MCF 10A (cell line): Measurements from ENCODE around the gene CCT2. TPM values are rescaled to one million over a fixed set of nuclear protein-coding genes. Genes with fewer than 3 reads are reported as not detected.

Experiments used
- BruUV-seq: library from RNA; stranded (reverse); fragments of 400-500 nt; replicated peaks from 2 replicates; lab custom pipeline; 2021; lab: Mats Ljungman, UMichigan
- CTCF ChIA-PET: fragments of 300-600 bp; sonication (Branson Sonifier 250); formaldehyde crosslinking; extraction: SDS; loops from one replicate; lab custom pipeline; 2021; ENCODE audit warnings: antibody characterized with exemption, inconsistent platforms; lab: Yijun Ruan, JAX
- POLR2A ChIA-PET: fragments of 300-600, 350-650 bp; sonication (Branson Sonifier 250); formaldehyde crosslinking; extraction: SDS; loops from one replicate; lab custom pipeline; 2020; ENCODE audit warnings: antibody characterized with exemption, inconsistent platforms; lab: Yijun Ruan, JAX
- DNase-seq: peaks from one replicate; pipeline ENCODE4 v3.0.0-alpha.2; 2018; ENCODE audit not compliant: unreplicated experiment
- H3K27ac Mint-ChIP-seq: one replicate; pipeline ENCODE4 v1.8.0; 2022; ENCODE audit warnings: mild to moderate bottlenecking, low read depth, mixed read lengths; ENCODE audit not compliant: unreplicated experiment
- H3K27me3 Mint-ChIP-seq: one replicate; pipeline ENCODE4 v1.8.0; 2022; ENCODE audit warnings: mixed read lengths; ENCODE audit not compliant: insufficient read depth, unreplicated experiment
- H3K36me3 Mint-ChIP-seq: one replicate; pipeline ENCODE4 v1.8.0; 2022; ENCODE audit warnings: mild to moderate bottlenecking, moderate library complexity, mixed read lengths; ENCODE audit not compliant: insufficient read depth, unreplicated experiment
- H3K4me1 Mint-ChIP-seq: one replicate; pipeline ENCODE4 v1.8.0; 2022; ENCODE audit warnings: mixed read lengths; ENCODE audit not compliant: insufficient read depth, unreplicated experiment
- H3K4me3 Mint-ChIP-seq: one replicate; pipeline ENCODE4 v1.8.0; 2022; ENCODE audit warnings: mild to moderate bottlenecking, moderate library complexity, mixed read lengths; ENCODE audit not compliant: unreplicated experiment
- H3K9me3 Mint-ChIP-seq: one replicate; pipeline ENCODE4 v1.8.0; 2022; ENCODE audit warnings: mixed read lengths; ENCODE audit not compliant: unreplicated experiment
- intact Hi-C: fragments of 100-400 bp; cut with micrococcal nuclease; formaldehyde crosslinking; loops from 2 replicates; pipeline ENCODE4 v1.14.1; 2022
- total RNA-seq: library from RNA; stranded (reverse); gene quantifications from 2 replicates; pipeline ENCODE4 v1.2.3, GENCODE V29; 2022
- TF ChIP-seq, protein P1 (sequence below): fragments of 200-600 bp; IDR thresholded peaks from one replicate; pipeline ENCODE4 v1.8.0; 2022; ENCODE audit warnings: antibody characterized with exemption, mild to moderate bottlenecking; ENCODE audit not compliant: unreplicated experiment

Gene CCT2
- total RNA-seq, 1 experiment from 2014 or later, result 212 TPM

DNA sequence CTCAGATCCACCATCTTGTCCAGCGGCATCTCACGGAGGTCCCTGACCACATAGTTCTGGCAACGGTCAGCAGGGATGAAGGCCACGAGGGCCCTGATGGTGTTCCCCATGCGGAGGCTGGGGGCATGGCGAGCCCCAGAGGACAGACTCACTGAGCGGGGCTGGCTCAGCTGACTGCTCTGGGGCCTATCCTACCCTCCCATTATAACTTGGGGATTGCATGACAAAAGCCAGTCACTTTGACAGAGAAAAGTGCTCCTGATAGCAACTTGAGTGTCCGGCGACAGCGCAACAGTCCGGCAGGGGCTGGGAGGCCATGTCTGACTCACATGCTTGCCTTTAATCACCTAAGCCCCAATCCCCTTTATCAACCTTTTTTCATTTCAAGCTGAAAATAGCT lies 25.5 kb downstream of the CCT2 start, which contains the start of gene LRRC10:
TSS of gene LRRC10 (minus strand) at position 179 of the 400 bp plus-strand sequence. CDS start at position 110, 69 bp downstream.
- intact Hi-C loops, result no loop called here
- CTCF ChIA-PET, result interaction anchor here (0.6 to 2.2 kb wide), 4 partner anchors 22 to 335 kb away, joined by 3 to 6 read pairs (median 4); no protein-coding TSS in a partner anchor
- H3K9me3 Mint-ChIP-seq, result peaks cover 3% of the 10 kb centered on the region
- peaks cover 8% of the 10 kb centered on the region for H3K27me3 Mint-ChIP-seq
- H3K27ac Mint-ChIP-seq, result no peak within 1 kb of the TSS
- BruUV-seq, result no TSS peak
- H3K36me3 Mint-ChIP-seq, result no peaks in the 10 kb centered on the region
- H3K4me3 Mint-ChIP-seq, result no peak within 1 kb of the TSS
- H3K4me1 Mint-ChIP-seq, result no peaks in the 10 kb centered on the region
- TF ChIP-seq, protein P1, sequence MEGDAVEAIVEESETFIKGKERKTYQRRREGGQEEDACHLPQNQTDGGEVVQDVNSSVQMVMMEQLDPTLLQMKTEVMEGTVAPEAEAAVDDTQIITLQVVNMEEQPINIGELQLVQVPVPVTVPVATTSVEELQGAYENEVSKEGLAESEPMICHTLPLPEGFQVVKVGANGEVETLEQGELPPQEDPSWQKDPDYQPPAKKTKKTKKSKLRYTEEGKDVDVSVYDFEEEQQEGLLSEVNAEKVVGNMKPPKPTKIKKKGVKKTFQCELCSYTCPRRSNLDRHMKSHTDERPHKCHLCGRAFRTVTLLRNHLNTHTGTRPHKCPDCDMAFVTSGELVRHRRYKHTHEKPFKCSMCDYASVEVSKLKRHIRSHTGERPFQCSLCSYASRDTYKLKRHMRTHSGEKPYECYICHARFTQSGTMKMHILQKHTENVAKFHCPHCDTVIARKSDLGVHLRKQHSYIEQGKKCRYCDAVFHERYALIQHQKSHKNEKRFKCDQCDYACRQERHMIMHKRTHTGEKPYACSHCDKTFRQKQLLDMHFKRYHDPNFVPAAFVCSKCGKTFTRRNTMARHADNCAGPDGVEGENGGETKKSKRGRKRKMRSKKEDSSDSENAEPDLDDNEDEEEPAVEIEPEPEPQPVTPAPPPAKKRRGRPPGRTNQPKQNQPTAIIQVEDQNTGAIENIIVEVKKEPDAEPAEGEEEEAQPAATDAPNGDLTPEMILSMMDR, result no peak
- DNase-seq, result no peak
- POLR2A ChIA-PET, result interaction anchor here (1.2 to 1.6 kb wide), 2 partner anchors 25 to 128 kb away, joined by 3 to 5 read pairs; partner anchors contain the start of gene RAB3IP

DNA sequence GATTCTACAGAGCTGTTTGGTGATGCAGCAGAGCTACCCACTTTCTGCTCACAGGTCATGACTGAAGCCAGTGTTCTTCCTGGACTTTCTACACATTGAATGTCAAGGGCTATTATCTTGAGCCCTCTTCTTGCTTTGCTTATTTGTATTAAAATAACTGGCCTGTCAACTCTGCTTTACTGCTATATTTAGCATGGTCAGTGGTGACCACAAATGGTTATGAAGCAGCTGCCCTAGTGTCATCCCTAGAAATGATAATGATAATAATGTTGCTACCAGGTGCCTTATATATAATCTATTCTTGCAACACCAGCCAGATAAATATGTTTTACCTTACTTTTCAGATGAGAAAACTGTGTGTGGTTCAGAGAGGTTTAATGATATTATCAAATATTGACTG lies 28.1 kb downstream of the CCT2 start:
- Mint-ChIP-seq H3K4me3 (no peak overlapping the region), H3K27ac (no peak overlapping the region), H3K36me3 (no peaks in the 10 kb centered on the region), H3K4me1 (no peaks in the 10 kb centered on the region), H3K27me3 (peaks cover 17% of the 10 kb centered on the region), H3K9me3 (peaks cover 7% of the 10 kb centered on the region)
- CTCF ChIA-PET, result no interaction called here
- DNase-seq, result no peak
- BruUV-seq, result no TSS peak
- POLR2A ChIA-PET, result no interaction called here
- TF ChIP-seq, protein P1, result no peak
- intact Hi-C loops, result no loop called here

DNA sequence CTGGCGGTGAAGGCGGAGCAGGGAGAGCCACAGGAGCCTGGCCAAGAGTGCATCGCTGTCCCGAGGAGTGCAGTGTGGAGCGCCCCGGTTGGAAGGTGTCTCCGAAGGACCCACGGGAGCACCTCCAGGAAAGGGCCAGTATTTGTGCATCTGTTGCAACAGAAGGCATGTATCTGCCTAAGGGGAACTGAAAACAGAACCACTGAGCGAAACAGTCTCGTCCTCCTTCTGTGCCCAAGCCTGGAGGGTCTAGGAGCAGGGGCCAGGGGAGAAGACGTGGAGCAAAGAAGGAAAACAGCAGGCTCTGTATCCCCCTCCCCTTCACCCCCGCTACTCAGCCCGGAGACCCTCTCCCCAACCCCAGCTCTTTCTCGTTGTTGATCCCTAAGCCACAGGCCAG lies 30.8 kb downstream of the CCT2 start:
- intact Hi-C loops, result no loop called here
- Mint-ChIP-seq H3K4me3 (no peak overlapping the region), H3K27me3 (peaks cover 17% of the 10 kb centered on the region), H3K9me3 (peaks cover 7% of the 10 kb centered on the region), H3K27ac (no peak overlapping the region), H3K4me1 (no peaks in the 10 kb centered on the region), H3K36me3 (no peaks in the 10 kb centered on the region)
- no TSS peak for BruUV-seq
- POLR2A ChIA-PET, result interaction anchor here (1.2 kb wide), 1 partner anchor 17 kb away, joined by 3 read pairs; no protein-coding TSS in a partner anchor
- DNase-seq, result no peak
- TF ChIP-seq, protein P1, result no peak
- CTCF ChIA-PET, result interaction anchor here (0.6 kb wide), 1 partner anchor 259 kb away, joined by 5 read pairs; no protein-coding TSS in a partner anchor

DNA sequence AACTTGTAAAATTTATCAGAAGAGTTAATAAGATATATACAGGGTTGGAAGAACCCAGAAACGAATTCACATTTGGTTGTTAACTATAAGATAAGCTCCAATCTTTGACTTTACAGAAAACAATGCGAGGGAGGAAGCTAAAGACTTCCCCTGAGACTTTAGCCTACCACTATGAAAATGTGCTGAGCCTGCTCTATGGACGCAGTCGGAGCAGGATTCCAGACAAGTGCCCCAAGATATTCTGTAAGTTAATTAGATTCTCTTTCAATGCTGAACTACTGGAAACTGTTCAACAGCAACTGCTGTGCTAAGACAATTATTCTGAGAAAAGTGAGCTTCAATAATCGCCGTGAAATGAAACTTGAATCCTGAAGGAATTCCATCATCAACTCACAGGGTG lies 33.8 kb downstream of the CCT2 start:
- intact Hi-C loops, result no loop called here
- H3K4me1 Mint-ChIP-seq, result no peaks in the 10 kb centered on the region
- H3K36me3 Mint-ChIP-seq, result no peaks in the 10 kb centered on the region
- H3K27me3 Mint-ChIP-seq, result peaks cover 28% of the 10 kb centered on the region
- no peak overlapping the region for H3K4me3 Mint-ChIP-seq
- H3K9me3 Mint-ChIP-seq, result peaks cover 7% of the 10 kb centered on the region
- CTCF ChIA-PET, result interaction anchor here (0.8 to 1.6 kb wide), 2 partner anchors 21 to 207 kb away, joined by 3 to 5 read pairs; no protein-coding TSS in a partner anchor
- no TSS peak for BruUV-seq
- DNase-seq, result no peak
- TF ChIP-seq, protein P1, result no peak
- POLR2A ChIA-PET, result interaction anchor here (0.7 to 1.2 kb wide), 3 partner anchors 10 to 26 kb away, joined by 3 read pairs; no protein-coding TSS in a partner anchor
- no peak overlapping the region for H3K27ac Mint-ChIP-seq
